SK-N-MC (cell line): Measurements from ENCODE around the gene KCNC2.

Experiments
- DNase-seq: peaks from one replicate; pipeline ENCODE4 v3.0.0-alpha.2; 2011; ENCODE audit warnings: low read depth, low spot score
- H3K27ac ChIP-seq: fragments of 200-600 bp; sonication (generic); 2 replicates; pipeline ENCODE4 v1.5.1; 2016; ENCODE audit warnings: mixed run types
- H3K36me3 ChIP-seq: fragments of 200-600 bp; sonication (generic); 2 replicates; pipeline ENCODE4 v1.6.1; 2017; ENCODE audit warnings: antibody characterized with exemption, low read length, mixed read lengths; ENCODE audit not compliant: insufficient read depth
- H3K4me3 ChIP-seq: fragments of 200-600 bp; sonication (generic); 2 replicates; pipeline ENCODE4 v1.5.1; 2016
- H3K9ac ChIP-seq: fragments of 200-600 bp; sonication (generic); 2 replicates; pipeline ENCODE4 v1.8.0; 2017; ENCODE audit warnings: mixed run types, mixed read lengths; ENCODE audit not compliant: insufficient read length
- H3K9me3 ChIP-seq: fragments of 200-600 bp; sonication (generic); 2 replicates; pipeline ENCODE4 v1.6.1; 2017; ENCODE audit warnings: low read depth, mild to moderate bottlenecking, antibody characterized with exemption, low read length, moderate library complexity, mixed read lengths
- EZH2 ChIP-seq: fragments of 200-600 bp; sonication (generic); IDR thresholded peaks from one replicate; pipeline ENCODE4 v1.6.1; 2017; ENCODE audit warnings: antibody characterized with exemption
- FOXP2 ChIP-seq: optimal IDR thresholded peaks from 2 replicates; pipeline ENCODE3; 2011; ENCODE audit warnings: mild to moderate bottlenecking, moderate library complexity; ENCODE audit not compliant: insufficient read depth; ENCODE audit errors: extremely low read length, control extremely low read depth
- POLR2AphosphoS5 ChIP-seq: IDR thresholded peaks from 2 replicates; pipeline ENCODE4 v1.6.1; 2012; ENCODE audit warnings: mild to moderate bottlenecking, low read depth, low read length, borderline replicate concordance

The KCNC2 gene

GRCh38 chr12:75209812-75210138 lies at the start of gene KCNC2:
TSS of gene KCNC2 (minus strand) at chr12:75209839.
- H3K9ac ChIP-seq = no peak within 1 kb of the TSS
- H3K27ac ChIP-seq = no peak within 1 kb of the TSS
- no peak for DNase-seq
- no peak for TF ChIP-seq FOXP2
- TF ChIP-seq EZH2 = no peak
- no peak for TF ChIP-seq POLR2AphosphoS5
- no peak within 1 kb of the TSS for H3K4me3 ChIP-seq
- no peaks in the 10 kb centered on the region for H3K36me3 ChIP-seq
- H3K9me3 ChIP-seq = no peaks in the 10 kb centered on the region

- Histone ChIP-seq H3K36me3 (no peaks in the 10 kb centered on the region), H3K9me3 (0 out of 2 replicates have a peak, but pooled peaks cover 3% of the 10 kb centered on the region), H3K4me3 (no peak overlapping the region), H3K9ac (no peak overlapping the region), H3K27ac (no peak overlapping the region)
- no peak for DNase-seq
- TF ChIP-seq POLR2AphosphoS5 = no peak
These were observed 49.5 kb upstream of the KCNC2 start for GRCh38 chr12:75259143-75259542.

DNA sequence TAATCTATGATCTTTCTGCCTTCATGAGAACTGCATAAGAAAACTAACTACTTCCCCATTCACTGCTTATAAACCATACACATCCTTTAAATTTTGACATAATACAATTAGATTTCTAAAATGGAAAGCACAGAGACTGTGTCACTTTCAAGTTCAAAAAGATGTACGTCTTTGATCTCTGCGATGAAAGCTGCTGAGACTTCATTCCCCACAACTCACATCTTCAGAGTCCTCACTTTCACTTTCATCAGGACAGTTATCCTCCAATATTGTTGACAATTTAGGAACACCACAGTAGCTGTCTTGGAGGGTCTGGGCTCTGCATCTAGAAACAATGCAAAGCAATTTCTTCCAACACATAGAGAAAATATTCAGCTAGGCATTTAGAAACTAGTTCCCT lies 47.9 kb upstream of the KCNC2 start:
- Histone ChIP-seq H3K27ac (no peak overlapping the region), H3K4me3 (no peak overlapping the region), H3K9me3 (0 out of 2 replicates have a peak, but pooled peaks cover 3% of the 10 kb centered on the region), H3K9ac (no peak overlapping the region), H3K36me3 (no peaks in the 10 kb centered on the region)
- TF ChIP-seq FOXP2 (no peak), EZH2 (no peak), POLR2AphosphoS5 (no peak)
- DNase-seq = no peak

DNA sequence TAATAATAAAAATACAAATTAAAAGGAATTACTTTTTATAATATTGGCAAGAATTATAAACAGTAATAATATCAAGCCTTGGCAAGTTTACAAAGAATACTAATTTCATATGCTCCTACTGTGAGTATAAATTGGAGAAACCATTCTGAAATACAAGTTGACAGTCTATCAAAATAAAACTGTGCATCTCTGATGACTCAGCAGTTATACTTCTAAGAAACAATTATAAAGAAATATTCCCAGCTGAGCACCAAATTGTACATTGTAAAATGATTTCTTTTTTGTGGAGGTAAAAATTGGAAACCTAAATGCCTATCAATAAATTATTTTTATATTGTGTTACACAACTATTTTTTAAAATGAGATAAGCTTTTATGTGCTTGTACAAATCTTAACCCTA lies 35.5 kb upstream of the KCNC2 start:
- H3K36me3 ChIP-seq = no peaks in the 10 kb centered on the region
- TF ChIP-seq POLR2AphosphoS5 (no peak), EZH2 (no peak), FOXP2 (no peak)
- no peaks in the 10 kb centered on the region for H3K9me3 ChIP-seq
- H3K9ac ChIP-seq = no peak overlapping the region
- peak overlapping the region; percentile 9; the same call in 1 of the 2 replicates for H3K4me3 ChIP-seq
- DNase-seq = peak; percentile 47
- peak overlapping the region; percentile 7; the same call in 1 of the 2 replicates for H3K27ac ChIP-seq

GRCh38 chr12:75239987-75240386 lies 30.3 kb upstream of the KCNC2 start:
- no peaks in the 10 kb centered on the region for H3K36me3 ChIP-seq
- no peak for TF ChIP-seq EZH2
- TF ChIP-seq FOXP2 = no peak
- TF ChIP-seq POLR2AphosphoS5 = no peak
- no peak for DNase-seq

DNA sequence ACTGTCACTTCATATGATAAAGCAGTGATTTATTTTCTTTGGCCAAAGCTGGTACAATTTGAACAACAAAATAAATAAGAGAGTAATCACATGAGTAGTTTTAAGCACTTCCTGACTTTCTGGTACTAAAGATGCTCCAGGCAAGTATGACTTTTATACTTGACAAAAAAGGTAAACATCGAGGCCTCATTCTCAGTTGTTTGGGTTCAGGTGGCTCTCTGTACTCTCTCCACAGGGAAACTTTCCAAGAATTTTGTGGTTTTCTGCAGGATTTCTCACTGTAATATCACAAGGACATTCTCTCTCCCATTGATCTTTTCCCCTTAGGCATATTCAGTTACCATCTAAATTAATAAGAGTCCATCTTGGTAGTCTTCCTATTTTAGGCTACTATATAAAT lies 26.6 kb upstream of the KCNC2 start:
- TF ChIP-seq FOXP2 (no peak), EZH2 (no peak), POLR2AphosphoS5 (no peak)
- no peak overlapping the region for H3K27ac ChIP-seq
- 0 out of 2 replicates have a peak, but pooled peaks cover 4% of the 10 kb centered on the region for H3K9me3 ChIP-seq
- H3K9ac ChIP-seq = no peak overlapping the region
- no peak overlapping the region for H3K4me3 ChIP-seq
- H3K36me3 ChIP-seq = no peaks in the 10 kb centered on the region
- DNase-seq = no peak

More at GRCh38 chr12:75239987-75240386, 30.3 kb upstream of the KCNC2 start:
- Histone ChIP-seq H3K9me3 (0 out of 2 replicates have a peak, but pooled peaks cover 4% of the 10 kb centered on the region), H3K27ac (no peak overlapping the region), H3K9ac (no peak overlapping the region), H3K4me3 (no peak overlapping the region)

GRCh38 chr12:75227132-75227531 lies 17.5 kb upstream of the KCNC2 start:
- DNase-seq = no peak
- no peaks in the 10 kb centered on the region for H3K36me3 ChIP-seq
- H3K27ac ChIP-seq = no peak overlapping the region
- no peak overlapping the region for H3K4me3 ChIP-seq
- no peak for TF ChIP-seq EZH2
- no peak for TF ChIP-seq POLR2AphosphoS5
- no peak for TF ChIP-seq FOXP2
- no peaks in the 10 kb centered on the region for H3K9me3 ChIP-seq
- H3K9ac ChIP-seq = no peak overlapping the region

GRCh38 chr12:75212072-75212471 lies 2.4 kb upstream of the KCNC2 start:
- Histone ChIP-seq H3K9ac (no peak overlapping the region), H3K27ac (no peak overlapping the region), H3K36me3 (no peaks in the 10 kb centered on the region), H3K4me3 (no peak overlapping the region), H3K9me3 (no peaks in the 10 kb centered on the region)
- DNase-seq = no peak
- TF ChIP-seq FOXP2 (no peak), EZH2 (no peak), POLR2AphosphoS5 (no peak)
